RWPE2 (cell line): ENCODE data around the gene CCR5AS.

Source experiments
- ATAC-seq: fragments of 200-7000 bp; cut with Tn5 transposase; 3 replicates; pipeline ENCODE4 v1.9.1; 2021; ENCODE audit warnings: low read depth
- DNase-seq: peaks from one replicate; pipeline ENCODE4 v3.0.0-alpha.2; 2020; ENCODE audit warnings: low spot score
- H3K27ac ChIP-seq: fragments of 450-650 bp; 2 replicates; pipeline ENCODE4 v1.5.1; 2017; ENCODE audit warnings: mild to moderate bottlenecking; ENCODE audit not compliant: poor library complexity, severe bottlenecking
- H3K27me3 ChIP-seq: fragments of 250-450 bp; sonication (Bioruptor Pico); 2 replicates; pipeline ENCODE4 v1.5.1; 2021; ENCODE audit warnings: mild to moderate bottlenecking, moderate library complexity; ENCODE audit not compliant: insufficient read depth, poor library complexity, severe bottlenecking
- H3K36me3 ChIP-seq: fragments of 250-450 bp; sonication (Bioruptor Pico); 2 replicates; pipeline ENCODE4 v1.5.1; 2020; ENCODE audit warnings: low read depth, mild to moderate bottlenecking, moderate library complexity
- H3K4me1 ChIP-seq: fragments of 250-450 bp; sonication (Bioruptor Pico); 2 replicates; pipeline ENCODE4 v1.5.1; 2021; ENCODE audit warnings: mild to moderate bottlenecking, moderate library complexity; ENCODE audit not compliant: insufficient read depth, poor library complexity, severe bottlenecking
- H3K4me3 ChIP-seq: fragments of 250-450 bp; sonication (Bioruptor Pico); 2 replicates; pipeline ENCODE4 v1.5.1; 2021; ENCODE audit warnings: mild to moderate bottlenecking, moderate library complexity; ENCODE audit not compliant: severe bottlenecking
- H3K9me3 ChIP-seq: fragments of 250-450 bp; sonication (Bioruptor Pico); 2 replicates; pipeline ENCODE4 v1.5.1; 2021; ENCODE audit warnings: mild to moderate bottlenecking, moderate library complexity; ENCODE audit not compliant: severe bottlenecking
- TF ChIP-seq, protein P1 (sequence below): fragments of 450-650 bp; IDR thresholded peaks from one replicate; pipeline ENCODE4 v1.5.1; 2017; ENCODE audit warnings: mild to moderate bottlenecking, moderate library complexity; ENCODE audit not compliant: poor library complexity, severe bottlenecking

Gene CCR5AS

DNA sequence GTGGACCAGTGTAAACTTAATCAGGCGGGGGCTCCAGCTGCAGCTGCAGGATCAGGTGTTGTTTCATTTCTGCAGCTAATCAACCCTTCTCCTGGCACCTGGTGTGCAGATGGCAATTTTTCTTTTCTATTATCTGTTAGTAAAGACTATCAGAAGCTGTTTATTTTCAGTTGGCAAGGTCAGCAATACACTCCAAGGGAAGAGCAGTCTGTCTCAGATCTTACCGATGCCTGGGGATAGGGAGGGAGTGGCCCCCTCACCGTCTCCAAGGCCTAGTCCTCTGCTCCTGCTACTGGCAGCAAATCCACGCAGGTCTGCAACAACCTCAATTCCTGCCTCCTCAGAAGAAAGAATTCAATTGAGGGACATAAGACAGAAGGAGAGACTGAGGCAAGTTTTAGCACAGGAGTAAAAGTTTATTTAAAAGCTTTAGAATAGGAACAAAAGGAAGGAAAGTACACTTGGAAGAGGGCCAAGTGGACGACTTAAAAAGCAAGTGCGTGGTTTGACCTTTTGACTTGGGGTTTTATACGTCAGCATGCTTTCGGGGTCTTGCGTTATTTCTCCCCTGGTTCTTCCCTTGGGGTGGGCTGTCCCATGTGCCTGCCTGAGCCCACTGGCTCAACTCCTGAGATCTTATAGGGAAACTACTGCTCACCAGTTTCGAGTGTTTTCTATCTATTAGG is 9.4 kb upstream of the CCR5AS start:
- Histone ChIP-seq H3K4me1 (peaks cover 11% of the 10 kb centered on the region), H3K36me3 (no peaks in the 10 kb centered on the region), H3K27ac (no peak overlapping the region), H3K27me3 (no peaks in the 10 kb centered on the region), H3K4me3 (no peak overlapping the region), H3K9me3 (no peaks in the 10 kb centered on the region)
- TF ChIP-seq, protein P1, sequence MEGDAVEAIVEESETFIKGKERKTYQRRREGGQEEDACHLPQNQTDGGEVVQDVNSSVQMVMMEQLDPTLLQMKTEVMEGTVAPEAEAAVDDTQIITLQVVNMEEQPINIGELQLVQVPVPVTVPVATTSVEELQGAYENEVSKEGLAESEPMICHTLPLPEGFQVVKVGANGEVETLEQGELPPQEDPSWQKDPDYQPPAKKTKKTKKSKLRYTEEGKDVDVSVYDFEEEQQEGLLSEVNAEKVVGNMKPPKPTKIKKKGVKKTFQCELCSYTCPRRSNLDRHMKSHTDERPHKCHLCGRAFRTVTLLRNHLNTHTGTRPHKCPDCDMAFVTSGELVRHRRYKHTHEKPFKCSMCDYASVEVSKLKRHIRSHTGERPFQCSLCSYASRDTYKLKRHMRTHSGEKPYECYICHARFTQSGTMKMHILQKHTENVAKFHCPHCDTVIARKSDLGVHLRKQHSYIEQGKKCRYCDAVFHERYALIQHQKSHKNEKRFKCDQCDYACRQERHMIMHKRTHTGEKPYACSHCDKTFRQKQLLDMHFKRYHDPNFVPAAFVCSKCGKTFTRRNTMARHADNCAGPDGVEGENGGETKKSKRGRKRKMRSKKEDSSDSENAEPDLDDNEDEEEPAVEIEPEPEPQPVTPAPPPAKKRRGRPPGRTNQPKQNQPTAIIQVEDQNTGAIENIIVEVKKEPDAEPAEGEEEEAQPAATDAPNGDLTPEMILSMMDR = no peak
- no peak for DNase-seq
- ATAC-seq = no peak

DNA sequence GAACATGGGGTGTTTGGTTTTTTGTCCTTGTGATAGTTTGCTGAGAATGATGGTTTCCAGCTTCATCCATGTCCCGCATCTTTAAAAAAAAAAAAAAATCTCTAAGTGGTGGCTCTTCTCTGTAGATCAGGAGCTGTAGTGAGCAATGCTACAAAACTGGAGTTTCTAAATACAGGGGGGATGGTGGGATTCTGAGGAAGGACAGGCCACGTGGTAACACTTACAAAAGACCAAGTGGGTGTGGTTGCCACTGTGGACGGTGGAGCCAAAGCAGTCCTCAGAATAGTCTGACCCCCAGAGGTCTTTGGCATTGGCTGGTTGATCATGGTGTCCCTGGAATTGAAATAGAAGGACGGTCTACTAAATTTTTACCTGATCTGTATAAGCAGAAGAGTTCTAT is 7.9 kb upstream of the CCR5AS start:
- Histone ChIP-seq H3K4me1 (peaks cover 11% of the 10 kb centered on the region), H3K9me3 (no peaks in the 10 kb centered on the region), H3K27ac (no peak overlapping the region), H3K4me3 (no peak overlapping the region), H3K36me3 (no peaks in the 10 kb centered on the region), H3K27me3 (no peaks in the 10 kb centered on the region)
- ATAC-seq (no peak), DNase-seq (no peak)
- TF ChIP-seq, protein P1 = no peak

DNA sequence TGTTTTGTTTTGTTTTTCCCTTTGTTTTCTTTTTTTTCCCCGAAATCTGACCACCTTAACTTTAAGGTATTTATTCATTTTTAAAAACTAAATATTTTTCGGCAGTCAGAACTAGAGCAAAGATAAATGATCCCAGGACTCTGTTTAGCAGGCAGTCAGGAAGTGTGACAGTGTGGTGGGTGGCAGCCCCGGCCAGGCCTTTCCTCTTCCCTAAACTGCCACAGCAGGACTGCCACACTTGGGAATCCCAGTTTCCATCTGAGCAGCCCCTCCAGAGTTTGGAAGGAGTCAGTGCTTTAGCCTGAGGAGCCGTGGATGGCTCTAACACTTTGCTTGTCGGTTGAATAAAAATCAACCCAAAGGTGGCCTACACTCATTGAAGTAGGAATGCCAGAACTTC is 7.1 kb upstream of the CCR5AS start:
- H3K4me1 ChIP-seq = peaks cover 11% of the 10 kb centered on the region
- H3K27ac ChIP-seq = no peak overlapping the region
- H3K9me3 ChIP-seq = no peaks in the 10 kb centered on the region
- no peaks in the 10 kb centered on the region for H3K36me3 ChIP-seq
- TF ChIP-seq, protein P1 = no peak
- ATAC-seq (no peak), DNase-seq (no peak)
- H3K4me3 ChIP-seq = no peak overlapping the region
- H3K27me3 ChIP-seq = no peaks in the 10 kb centered on the region

DNA sequence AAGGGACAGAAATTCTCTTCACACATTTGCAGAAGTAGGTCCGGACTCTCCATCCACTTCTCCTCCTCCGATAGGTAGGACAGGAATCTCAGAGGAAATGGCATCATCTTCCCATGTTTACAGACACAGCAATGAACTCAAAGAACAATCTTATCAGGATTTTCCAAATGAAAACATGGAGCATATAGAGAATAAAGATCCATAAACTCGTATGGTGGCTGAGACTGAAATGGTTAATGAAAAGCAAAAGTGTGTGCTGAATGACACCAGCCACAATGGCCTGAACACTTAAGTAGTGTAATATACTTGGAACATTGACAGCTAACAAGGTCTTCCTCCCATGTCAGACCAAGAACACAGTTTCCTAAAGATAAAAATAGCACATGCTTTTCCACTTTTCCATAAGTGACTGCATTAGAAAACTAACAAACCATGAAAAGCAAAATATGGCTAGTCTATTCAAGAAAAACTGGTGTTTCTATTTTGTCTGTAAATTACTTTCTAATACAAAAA is 6.0 kb upstream of the CCR5AS start:
- Histone ChIP-seq H3K9me3 (no peaks in the 10 kb centered on the region), H3K4me3 (no peak overlapping the region), H3K36me3 (no peaks in the 10 kb centered on the region), H3K27me3 (no peaks in the 10 kb centered on the region), H3K27ac (no peak overlapping the region), H3K4me1 (peaks cover 11% of the 10 kb centered on the region)
- TF ChIP-seq, protein P1 = no peak
- ATAC-seq = no peak
- DNase-seq = no peak

DNA sequence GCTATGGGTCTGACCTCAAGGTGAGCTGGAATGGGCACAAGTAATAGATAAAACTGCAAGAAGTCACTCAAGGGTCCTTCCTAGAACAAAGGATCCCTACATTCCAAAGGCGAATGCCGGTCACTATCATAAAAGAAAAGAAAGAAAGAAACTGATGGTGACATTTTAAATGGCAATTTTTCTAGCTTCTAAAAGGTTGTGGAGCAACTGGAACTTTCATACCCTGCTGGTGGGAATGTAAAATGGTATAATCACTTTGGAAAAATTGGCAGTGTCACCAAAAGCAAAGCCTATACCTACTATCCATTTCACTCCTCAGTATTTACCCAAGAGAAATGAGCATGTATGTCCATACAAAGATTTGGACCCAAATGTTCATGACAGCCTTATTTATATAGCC is 4.4 kb upstream of the CCR5AS start:
- ATAC-seq (no peak), DNase-seq (no peak)
- Histone ChIP-seq H3K36me3 (no peaks in the 10 kb centered on the region), H3K27ac (no peak overlapping the region), H3K4me1 (peaks cover 19% of the 10 kb centered on the region), H3K4me3 (no peak overlapping the region), H3K27me3 (no peaks in the 10 kb centered on the region), H3K9me3 (no peaks in the 10 kb centered on the region)
- TF ChIP-seq, protein P1 = no peak
